ENCODE measurements around the gene OSBPL1A.

DNA sequence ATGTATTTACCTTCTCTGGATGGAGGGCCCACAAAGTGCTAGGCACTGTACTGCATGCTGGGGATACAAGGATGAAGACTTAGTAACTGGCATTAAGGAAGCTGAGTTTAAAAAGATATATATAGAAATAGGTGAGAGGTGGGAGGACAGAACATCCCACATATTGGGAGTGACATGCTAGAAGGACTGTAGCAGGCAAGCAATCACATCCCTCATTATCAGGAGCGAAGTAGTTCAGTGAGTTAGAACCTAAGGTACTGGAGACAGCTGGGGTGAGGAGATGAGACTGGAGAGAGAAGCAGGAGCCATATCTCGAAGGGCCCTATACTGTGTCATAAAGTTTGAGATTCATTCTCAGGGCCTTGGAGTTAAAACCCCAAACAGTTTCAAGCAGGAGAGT, 10.9 kb upstream of the OSBPL1A start:
- TF ChIP-seq EP300 (IDR thresholded peaks at IDR 0.05), result no peak
- no peak for TF ChIP-seq POLR2A (IDR thresholded peaks at IDR 0.05)
